HG02588 (cell line): Measurements from ENCODE around the gene LRTM2.
"Not testable (repeated sequence)": the region's sequence is repeated elsewhere in the genome, so short reads cannot be mapped to it uniquely, and the experiment has no call there.

ENCODE experiments used
- ATAC-seq: cut with Tn5 transposase; IDR thresholded peaks from one replicate; pipeline ENCODE4 v1.9.1; 2021; ENCODE audit warnings: mild to moderate bottlenecking, moderate library complexity; ENCODE audit not compliant: unreplicated experiment

LRTM2 gene

GRCh38 chr12:1811281-1811947 lies 9.0 kb upstream of the LRTM2 start:
- no peak for ATAC-seq

- ATAC-seq = no peak
Measured at GRCh38 chr12:1811948-1812291, 8.4 kb upstream of the LRTM2 start.

DNA sequence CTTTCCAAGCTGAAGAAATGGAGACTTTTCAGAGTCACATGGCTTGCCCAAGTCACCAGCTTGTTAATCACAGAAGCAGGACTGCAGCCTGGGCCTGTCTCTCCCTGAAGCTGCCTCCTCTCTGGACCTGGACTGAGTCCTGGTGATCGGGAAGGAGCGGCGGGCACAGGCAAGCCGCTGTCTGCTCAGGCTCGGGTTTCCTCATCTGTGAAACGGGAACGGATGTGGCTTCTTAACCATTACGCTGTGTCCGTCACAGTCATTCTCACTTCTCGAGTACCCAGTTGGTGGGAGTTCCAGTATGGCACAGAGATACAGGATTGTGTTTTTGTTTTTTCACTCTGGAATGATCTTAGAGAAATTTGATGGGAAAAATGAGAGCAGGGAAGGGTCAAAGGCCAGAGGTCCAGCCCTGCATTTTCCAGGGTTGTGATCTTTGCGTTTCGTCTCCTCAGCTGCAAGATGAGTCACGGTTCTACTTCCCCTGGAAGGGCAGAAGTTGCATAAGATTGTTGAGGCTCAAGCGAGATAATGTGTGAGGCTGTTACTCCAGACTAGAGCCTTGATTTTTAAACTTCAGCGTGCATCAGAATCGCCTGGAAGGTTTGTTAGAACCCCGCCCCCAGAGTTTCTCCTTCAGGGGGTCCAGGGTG lies 7.6 kb upstream of the LRTM2 start:
- no peak for ATAC-seq

GRCh38 chr12:1814266-1814665 lies 6.1 kb upstream of the LRTM2 start:
- ATAC-seq = no peak

- no peak for ATAC-seq
Measured at GRCh38 chr12:1815108-1815507, 5.3 kb upstream of the LRTM2 start.

DNA sequence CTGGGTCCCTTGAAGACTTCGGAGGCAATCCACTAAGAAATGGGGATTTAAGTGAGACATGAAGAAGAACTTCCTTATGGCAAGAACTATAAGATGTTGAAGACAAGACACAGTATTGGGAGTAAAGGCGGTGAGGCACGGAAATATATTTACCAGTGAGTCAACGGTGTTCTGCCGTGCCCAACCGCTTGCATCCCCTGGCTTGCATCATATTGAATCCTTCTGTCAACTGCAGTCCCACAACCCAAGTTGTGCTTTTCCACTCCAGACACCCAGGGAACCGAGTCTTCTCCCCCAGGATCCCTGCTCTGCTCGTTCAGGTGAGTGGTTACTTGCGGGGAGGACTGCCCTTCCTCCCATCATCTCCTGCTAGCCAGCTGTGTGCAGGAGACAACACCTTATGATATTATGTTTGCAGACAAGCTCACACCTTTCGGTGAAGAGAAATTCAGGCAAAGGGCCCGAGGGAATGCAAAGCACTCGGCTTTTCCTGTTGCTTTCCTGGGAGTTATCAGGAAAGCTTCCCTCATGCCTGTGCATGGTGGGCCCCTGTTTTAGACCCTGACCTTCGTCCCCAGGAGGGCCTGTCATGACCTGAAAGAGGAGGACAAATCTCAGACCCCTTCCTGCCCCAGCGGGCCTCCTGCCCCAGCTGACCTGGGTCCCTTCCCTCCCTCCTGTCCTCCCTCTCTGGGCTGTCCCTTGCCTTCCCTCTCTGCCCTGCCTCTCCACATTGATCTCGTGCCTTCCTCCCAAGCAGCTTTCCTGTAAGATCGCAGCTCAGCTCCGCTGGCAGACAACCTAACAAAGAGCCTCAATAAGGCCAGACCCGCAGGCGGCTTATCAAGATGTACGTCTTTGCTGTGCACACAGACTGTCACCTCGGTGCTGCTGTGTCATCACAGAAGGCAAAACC lies 4.3 kb upstream of the LRTM2 start:
- ATAC-seq = no peak

- no peak for ATAC-seq
Measured at GRCh38 chr12:1816730-1817348, 3.5 kb upstream of the LRTM2 start.

DNA sequence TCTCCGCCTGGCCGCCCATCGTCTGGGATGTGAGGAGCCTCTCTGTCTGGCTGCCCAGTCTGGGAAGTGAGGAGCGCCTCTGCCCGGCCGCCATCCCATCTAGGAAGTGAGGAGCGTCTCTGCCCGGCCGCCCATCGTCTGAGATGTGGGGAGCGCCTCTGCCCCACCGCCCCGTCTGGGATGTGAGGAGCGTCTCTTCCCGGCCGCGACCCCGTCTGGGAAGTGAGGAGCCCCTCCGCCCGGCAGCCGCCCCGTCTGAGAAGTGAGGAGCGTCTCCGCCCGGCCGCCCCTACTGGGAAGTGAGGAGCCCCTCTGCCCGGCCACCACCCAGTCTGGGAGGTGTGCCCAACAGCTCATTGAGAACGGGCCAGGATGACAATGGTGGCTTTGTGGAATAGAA lies 2.4 kb upstream of the LRTM2 start:
- not testable (repeated sequence) for ATAC-seq

- no peak for ATAC-seq
Measured at GRCh38 chr12:1819050-1819449, 1.3 kb upstream of the LRTM2 start.

GRCh38 chr12:1819571-1819970 lies 794 bp upstream of the LRTM2 start:
- ATAC-seq = no peak

DNA sequence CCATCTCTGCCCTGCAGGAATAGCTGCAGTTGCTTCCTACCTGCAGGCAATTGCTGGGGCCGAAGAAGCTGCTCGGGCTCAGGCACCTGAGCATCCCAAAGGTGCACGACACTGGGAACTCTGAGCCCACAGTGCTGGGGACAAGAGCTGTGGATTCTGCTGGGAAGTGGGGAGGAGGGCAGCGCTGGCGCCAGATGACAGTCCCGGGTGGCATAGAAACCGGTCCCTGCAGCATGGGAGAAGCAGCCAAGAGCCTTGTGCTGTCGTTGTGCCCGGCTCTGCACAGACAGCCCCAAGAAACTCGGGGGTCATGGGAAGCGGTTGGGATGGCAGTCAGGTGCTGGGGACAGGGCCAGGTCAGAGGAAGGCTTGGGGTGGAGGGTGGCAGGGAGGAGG lies 529 bp downstream of the LRTM2 start:
- no peak for ATAC-seq

DNA sequence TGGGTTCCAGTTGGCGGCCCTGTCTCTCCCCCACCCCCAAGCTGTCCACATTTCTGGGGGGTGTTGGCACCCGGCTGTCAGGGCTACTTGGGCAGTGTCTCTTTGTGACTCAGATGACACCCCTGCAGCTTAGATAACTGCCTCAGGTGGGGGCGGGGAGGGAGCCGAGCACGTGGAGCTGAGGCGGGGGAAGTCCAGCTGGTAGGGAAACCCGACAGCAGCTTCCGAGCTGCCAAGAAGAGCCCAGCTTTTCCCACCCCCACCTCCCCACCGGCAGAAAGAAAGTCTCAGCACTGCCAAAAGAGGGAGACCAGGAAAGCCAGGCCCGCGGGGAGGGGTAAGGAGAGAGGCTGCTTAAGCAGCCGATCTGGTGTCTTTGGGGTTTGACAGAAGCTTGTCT lies 1.4 kb downstream of the LRTM2 start:
- no peak for ATAC-seq

- ATAC-seq = no peak
Measured at GRCh38 chr12:1822699-1823098, 2.3 kb downstream of the LRTM2 start.

DNA sequence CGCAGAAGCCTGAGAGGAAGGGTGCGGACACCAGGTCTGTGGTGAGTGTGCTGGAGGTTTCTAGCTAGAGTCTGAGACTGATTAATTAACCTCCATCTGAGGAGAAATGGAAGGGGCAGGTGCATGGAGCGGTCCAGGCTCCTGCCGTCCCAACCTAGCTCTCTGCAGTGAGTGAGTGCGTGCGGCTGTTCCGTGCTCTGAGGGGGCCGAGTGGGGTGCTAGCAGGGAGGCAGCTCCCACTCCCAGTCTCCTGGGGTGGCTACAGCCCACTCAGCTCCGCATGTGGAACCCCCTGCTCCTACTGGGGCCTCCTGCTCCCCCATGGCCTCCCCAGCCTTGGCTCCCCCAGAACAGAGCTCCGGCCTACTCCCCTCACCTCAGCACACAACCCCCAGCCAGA lies 2.9 kb downstream of the LRTM2 start:
- no peak for ATAC-seq

DNA sequence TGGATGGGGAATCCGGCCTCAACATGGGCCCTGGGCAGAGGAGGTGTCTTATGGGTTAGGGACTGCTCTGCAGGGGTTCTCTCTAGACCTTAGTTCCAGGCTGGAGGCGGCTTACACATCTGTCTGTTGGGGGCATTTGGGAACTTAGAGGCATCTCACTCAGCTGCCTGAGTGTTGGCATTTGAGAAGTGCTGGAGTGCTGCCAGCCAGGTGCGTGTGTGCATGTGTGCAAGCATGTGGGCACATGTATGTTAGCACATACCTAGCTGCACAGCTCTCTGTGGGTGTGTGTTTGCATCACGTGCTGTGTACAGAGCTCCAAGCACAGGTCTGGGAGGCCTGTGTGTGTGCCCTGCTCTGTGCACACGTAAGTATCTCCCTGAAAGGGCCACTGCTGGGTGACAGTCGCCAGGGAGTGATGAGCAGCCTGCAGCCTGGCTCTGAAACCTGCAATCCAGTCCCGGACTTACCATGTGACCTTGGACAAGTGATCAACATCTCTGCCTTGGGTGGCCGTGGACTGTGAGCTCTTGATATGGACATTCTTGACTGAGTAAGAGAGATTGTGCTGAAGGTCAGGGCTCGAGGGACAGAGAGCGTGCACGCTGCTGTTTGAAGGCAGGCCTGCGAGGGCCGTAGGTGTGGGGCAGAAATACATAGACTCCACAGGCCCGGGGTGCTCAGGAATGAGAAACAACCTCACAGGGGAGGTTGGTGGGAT lies 5.2 kb downstream of the LRTM2 start:
- no peak for ATAC-seq

DNA sequence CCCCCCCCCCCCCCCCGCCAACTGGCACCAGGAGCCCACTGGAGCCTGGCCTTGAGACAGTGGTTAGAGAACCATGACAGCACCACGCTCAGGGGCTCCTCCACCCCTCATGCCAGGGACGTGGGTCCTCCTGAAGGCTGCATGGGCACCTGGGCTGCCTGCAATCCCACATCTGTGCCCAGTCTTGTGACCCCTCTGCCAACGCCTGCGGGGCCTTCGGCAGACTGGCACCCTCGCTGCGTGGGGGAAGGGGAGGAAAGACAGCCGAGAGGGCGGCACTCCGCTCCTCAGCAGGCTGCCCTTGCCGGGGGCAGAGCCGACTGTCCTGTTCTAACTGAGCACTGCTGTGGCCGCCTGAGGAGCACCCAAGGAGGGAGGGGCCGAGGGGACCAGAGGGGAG lies 6.0 kb downstream of the LRTM2 start:
- no peak for ATAC-seq

GRCh38 chr12:1826867-1827705 lies 6.7 kb downstream of the LRTM2 start:
- ATAC-seq = no peak

- no peak for ATAC-seq
Measured at GRCh38 chr12:1827826-1828805, 7.8 kb downstream of the LRTM2 start.

GRCh38 chr12:1828856-1829255 lies 8.5 kb downstream of the LRTM2 start:
- no peak for ATAC-seq
